Activated effector memory CD4-positive, alpha-beta T cell treated with anti-CD3 and anti-CD28 coated beads, Interleukin-2, amount 50 U/mL, for 16 hours (primary cell): Measurements from ENCODE around the gene DAB2IP.

Experiments used
- DNase-seq: peaks from one replicate; pipeline ENCODE4 v3.0.0-alpha.2; 2020

The DAB2IP gene

DNA sequence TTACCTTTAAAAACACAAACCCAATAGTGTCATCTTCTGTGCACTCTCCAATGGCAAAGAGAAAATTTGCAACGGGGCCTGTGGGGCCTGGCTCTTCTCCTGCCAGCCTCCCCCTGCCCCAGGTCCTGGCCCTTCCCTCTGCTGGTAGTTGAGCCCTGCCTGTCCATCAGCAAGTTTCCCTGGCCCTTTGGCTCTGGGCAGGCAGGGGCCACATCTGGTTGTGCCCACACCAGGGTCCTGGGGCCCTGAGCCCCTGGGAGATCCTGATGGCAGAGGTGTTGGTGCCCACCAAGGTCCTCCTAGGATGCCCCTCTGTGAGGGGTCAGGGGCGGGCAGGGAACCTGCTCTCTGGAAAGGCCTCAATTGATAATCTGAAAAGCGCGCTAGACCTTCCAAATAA is 157.3 kb downstream of the DAB2IP start:
- DNase-seq: no peak

DNA sequence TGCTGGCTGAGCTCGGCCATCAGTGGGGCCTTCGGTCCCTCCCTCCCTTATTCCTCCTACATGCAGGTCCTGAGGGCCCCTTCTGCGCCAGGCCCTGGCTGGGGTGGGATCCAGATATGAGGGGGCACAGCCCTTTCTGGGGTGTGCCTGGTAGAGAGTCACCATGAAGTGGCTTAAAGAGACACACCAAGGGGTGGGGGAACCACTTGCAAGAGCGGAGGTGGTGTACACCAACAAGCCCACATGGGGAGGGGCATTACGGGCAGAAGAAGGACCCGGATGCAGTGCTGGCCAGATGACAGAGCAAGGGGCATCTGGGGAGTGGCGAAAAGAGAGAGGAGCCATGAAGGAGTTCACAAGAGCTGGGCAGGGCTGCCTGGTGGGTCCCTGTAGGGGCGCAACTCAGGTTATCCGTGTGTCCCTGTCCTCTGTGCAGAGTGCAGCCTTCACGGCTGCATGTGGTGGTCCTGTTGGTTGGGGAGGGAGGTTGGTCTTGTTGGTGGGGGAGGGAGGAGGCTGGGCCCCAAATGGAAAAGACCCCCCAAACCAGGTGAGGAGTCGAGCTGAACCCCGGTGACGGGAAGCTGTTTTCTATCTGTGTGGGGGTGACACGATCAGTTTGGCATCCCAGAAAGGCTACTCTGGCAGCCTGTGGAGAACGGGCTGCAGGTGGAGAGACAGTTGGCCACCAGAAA is 158.1 kb downstream of the DAB2IP start:
- DNase-seq: no peak

DNA sequence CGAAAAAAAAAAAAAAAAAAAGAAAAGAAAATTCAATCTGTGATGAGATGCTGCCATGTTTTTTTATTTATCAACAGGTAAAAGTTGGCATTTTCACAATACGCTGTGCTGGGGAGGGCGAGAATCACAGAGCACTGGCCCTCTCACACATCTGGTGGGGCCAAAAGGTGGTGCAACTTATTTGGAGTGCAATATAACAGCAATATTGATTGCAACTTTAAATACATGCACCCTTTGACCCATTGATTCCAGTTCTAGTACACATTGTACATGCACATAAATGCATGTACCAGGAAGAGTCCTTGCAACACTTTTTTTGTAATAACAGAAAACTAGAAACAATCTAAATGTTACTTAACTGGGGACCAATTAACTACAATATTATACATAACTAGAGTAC is 159.1 kb downstream of the DAB2IP start:
- no peak for DNase-seq

DNA sequence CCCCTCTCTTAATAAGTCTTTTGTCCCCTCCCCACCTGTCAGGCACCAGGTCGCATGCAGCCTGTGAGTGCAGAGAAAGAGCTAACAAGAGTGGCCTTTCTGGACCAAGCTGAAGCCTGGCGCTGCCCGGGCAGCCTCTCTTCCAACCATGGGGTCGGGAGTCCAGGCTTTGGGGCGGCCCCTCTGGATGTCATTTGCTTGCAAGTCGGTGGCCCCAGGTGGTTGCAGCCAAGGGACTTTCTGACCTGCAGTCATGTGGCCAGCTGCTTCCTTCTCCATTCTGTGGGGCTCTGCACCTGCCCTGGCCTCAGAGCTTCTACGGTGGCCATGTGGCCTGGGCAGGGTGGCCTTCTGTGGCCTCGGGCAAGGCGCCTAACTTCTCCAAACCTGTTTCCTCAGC is 159.7 kb downstream of the DAB2IP start:
- no peak for DNase-seq

DNA sequence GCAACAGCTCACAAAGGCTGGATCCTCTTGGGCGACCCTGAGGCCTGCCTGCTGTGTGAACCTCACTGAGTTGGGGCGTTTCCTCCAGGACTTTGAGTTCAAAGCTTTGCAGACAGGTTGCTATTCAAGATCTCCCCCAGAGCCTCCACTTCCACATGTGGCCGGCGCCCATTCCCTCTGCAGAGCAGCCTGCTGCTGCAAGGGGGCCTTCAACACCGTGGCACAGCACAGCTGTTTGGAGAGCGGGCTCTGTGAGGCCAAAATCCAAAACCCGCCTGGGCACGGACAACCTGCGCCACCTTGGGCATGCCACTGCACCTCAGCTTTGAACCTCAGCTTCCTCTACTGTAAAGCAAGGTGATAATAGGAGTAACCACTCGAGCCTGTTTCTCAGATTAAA is 160.3 kb downstream of the DAB2IP start:
- no peak for DNase-seq

DNA sequence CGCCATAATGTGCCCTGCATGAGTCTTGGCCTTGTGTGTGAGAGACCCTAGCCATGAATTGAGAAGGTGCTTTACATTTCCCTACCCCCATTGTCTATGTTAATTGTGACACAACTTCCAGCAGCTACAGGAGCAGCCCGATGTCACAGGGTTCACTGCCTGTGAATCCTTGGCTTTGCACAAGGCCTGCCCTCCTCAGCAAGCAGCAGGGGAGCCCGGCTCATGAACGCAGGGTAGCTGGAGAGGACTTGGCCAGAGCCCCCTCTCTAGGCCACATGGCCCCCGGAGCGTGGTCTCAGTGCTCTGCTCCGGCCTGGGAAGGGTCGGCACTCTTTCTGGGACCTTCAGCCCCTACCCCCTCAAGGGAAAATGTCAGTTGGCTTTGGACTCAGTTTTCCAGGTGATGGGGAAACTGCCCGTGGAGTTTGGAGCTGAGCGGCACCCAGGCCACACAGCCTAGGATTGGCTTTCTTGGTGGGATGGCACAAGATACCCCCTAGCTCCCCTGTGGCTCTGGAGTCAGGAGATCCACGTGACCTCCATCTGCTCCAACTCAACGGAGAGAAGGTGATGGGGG is 160.8 kb downstream of the DAB2IP start:
- no peak for DNase-seq

DNA sequence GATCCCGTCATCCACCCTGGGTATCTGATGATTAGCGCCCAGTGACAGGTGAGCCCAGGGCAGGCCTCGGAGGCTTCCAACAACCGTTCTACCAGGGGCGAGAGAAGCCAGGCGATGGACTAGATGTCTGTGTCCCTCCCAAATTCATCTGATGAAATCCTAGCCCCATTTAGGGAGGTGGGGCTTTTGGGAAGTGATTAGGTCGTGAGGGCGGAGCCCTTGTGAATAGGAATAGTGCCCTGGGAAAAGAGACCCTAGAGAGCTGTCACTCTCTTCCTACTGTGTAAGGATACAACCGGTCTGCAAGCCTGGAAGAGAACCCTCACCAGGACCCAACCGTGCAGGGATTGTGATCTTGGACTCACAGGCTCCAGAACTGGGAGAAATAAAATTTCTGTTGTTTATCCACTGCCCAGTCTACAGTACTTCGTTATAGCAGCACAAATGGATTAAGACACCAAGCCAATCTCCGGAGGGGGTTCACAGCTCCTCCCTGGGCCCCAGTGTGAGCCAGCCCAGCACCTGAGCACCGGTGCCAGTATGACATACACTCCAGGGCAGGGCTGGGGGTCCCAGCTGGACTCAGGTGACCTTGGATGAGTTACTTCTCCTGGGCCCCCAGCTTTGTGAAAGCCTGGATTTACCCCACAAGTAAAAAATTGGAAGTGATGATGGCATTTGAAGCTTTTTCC is 162.2 kb downstream of the DAB2IP start:
- no peak for DNase-seq

DNA sequence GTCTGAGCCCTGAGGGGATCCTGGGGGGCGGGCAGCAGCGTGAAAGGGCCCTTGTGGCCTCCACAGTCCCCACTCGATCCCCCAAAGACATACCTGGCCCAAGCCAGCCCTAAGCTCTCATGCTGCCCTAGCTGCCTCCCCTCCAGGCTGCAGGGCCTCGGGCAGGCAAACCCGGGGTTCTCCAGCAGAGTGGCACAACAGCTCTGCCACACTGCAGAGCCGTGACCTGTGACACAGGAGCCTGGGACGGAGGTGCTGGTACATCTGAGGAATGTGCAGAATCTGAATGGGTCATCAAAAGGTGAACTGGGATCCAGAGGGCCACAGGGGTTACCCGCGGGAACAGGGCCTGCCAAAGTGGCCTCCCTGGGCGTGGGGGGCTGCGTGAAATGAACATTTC is 163.2 kb downstream of the DAB2IP start:
- DNase-seq: no peak

DNA sequence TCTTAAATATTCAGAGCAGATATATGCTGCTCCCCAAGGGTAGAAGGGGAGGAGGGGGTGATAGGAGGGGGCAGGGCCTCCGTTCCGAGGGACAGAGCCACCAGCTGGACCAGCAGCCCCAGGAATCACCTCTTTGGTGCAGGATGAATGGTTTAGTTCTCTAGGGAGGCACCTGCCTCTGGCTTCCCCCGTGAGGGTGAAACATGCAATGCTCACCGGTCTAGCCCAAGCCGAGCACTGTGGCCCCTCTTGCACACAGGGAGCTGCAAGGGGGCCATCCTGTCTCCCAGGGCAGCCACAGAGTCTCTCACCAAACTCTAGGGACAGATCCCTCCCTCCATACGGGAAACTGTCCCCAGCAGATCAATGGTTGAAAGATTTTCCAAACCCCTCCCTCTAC is 163.7 kb downstream of the DAB2IP start:
- no peak for DNase-seq

DNA sequence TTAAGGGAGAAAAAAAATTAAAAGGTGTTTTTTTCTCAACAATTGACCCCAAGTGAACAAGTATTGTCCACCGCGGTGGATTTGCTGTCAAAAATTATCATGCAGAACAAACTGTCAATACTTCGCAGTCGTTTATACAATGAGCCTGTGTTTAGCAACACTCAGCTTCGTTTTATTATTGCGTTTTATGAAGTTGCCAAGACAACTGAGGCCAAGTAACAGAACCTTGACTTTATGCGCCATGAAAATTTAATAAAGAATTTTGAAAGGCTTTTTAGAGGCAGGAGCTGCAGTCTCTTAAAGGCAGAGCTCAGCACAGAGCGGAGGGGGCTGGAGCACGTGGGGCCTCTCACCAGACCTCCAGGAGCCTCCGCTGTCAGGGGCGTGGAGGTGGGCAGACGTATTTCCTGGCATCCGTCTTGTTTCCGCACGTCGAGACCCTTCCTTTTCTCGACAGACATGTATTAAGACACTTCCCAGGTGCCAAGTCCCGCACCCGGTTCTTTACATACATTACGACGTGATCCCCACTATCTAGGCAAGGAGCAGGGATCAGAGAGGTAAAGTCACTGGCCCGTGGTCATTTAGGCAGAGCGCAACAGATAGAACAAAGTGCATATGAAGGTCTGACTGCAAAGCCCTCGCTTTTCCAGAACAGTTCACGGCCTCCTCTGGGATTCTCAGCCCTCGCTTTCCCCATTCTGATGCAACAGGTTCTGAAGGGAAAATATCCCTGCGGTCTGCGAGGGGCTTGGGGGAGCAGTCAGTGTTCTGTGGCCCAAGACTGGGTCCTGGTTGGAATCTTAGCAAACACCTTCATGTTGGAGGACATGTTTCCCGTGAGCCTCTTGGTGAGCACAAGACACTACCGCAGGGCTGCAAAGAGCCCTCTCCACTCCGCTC is 164.4 kb downstream of the DAB2IP start:
- no peak for DNase-seq

DNA sequence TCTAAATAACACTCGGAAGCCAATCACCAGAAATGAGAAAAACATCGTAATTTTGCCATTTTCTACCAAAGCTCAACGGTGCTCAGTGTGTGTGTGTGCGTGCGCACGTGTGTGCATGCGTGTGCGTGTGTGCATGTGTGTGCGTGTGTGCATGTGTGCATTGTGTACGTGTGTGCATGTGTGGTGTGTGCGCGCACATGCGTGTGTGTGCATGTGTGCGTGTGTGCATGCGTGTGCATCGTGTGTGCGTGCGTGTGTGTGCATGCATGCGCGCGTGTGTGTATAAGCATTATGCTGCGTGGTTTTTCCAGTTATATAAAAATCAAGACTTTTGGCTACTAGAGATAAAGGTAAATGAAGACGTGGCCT is 165.0 kb downstream of the DAB2IP start:
- peak; percentile 34 for DNase-seq

DNA sequence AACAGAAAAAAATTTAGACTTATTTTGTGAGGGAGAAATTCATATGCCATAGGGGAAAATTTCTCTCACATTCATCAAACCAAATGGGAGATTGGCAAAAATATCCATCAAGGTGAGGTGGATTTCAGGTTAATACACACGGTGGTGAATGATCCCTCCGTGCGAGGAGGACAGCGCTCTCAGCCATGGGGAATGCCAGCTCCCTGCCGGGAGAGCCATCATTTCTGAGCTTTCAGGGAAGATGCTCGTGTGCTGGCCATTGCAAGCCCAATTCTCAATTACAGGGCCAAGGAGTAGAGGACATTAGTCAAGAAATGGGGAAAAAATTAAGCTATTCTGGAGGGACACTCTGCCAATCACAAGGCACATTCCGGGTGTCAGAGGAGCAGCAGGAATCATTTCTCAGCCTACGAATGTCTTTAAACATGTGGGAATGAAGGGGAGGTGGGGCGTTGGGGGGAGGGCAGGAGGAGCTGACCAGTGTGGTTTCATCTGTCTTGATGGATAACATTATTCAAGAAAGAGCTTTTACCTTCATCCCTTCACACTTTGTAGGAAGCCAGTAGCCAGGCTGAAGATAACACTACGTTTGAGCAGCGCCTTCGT is 165.5 kb downstream of the DAB2IP start:
- DNase-seq: peak; percentile 28

DNA sequence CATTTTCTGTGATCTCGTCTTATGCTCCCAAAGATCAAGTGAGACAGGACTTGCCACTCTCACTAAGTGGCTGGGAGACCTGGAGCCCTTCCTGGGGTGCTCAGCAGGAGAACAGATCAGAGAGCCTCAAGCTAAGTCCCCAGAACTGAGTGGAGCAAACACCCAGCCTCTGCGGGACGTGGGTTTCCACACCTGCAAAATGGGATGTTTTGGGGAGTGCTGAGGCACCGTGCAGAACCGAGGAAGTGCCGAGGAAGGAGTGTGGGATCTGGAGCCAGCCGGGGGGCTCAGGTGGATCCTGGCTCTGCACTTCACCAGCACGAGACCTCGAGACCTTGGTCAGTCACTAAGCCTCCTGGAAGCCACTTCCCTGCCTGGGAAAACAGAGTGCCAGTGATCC is 166.0 kb downstream of the DAB2IP start:
- DNase-seq: no peak

DNA sequence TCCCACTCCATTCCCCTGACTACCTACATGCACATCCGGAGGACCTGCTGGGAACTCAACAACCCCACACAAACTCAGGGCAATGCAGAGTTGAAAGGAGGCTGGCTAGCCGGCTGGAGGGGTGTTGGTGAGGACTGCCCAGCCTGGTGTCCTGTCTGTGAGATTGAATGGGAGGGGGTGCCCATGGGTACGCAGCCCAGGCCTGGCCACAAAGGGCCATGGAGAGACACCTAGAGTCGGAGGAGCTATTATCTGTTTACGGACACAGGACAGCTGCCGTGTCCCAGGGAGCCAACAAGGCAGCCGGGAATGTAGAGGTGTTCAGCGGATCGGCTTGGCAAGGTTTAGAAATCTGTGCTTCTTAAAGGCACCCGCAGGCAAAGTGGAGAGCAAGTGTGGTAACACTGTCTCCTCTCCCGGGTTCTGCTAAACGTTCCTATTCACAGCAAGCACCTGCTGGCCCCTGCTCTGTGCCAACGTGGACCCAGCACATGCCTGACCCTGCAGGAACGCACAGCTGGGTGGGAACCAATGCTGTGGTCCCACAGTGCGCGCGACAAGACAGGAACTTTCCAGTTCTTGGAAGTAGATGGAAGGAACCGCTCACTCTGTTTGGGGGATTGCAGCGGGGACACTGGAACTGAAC is 166.7 kb downstream of the DAB2IP start:
- no peak for DNase-seq

DNA sequence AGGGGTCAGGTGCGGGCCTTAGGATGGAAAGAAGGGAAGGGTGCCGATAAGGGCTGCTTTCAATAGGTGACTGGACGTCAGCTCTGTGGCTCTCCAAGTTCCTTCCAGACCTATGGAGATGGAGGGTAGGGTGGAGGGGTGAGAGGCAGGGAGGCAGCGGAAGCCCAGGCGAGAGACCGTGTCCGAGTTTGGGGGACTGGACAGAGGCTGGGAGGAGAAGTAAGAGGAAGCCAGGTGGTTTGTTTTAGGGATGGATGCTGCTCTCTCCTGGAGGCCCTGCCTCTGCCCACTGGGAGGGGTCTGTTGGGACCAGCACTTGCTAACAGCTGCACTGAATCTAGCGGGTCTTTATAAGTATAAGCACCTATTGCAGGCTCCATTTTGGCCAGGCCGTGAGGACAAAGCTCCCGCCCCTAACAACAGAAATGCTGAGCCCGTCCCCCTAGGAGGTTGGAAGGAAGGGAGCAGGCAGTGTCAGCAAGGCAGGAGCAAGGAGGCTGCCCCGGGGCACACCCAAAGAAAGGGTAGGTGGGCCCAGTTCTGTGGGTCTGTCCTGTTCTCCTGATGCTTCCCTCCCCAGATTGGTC is 167.5 kb downstream of the DAB2IP start:
- DNase-seq: peak; percentile 21

DNA sequence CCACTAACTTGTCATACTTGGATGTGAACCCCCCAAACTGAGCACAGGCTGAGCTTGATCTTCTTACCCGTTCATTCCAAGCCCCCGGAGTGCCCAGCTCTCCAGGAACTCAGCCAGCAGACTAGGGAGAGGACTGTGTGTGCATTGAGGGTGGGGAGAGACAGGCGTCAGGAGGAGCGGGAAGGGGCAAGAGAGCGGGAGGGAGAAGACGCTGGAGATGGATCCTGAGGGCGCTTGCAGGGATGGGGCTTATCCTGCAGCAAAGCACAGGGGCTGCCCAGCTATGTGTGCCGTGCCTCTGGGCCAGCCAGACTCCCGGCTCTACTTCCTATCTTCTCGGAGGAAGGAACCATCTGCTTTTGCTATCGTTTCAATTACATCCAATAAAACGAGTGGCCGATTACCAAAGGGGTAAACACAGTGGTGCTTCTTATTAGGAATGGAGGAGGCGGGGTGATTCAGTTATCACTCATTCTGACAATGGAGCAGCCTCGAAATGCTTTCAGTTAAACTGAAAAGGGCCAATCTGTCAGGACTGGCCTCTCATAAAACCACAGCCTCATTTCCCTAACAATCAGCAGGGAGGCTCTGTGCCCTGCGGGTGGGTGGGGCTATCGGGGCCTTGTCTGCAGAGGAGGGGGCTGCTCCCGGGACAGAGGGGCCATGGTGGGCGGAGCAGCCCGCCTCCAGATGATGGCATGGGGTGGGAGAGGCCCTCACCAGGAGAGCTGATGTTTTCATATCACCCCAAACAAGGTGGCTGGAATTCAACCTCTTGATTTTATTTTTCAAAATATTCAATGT is 168.2 kb downstream of the DAB2IP start:
- DNase-seq: peak; percentile 31

DNA sequence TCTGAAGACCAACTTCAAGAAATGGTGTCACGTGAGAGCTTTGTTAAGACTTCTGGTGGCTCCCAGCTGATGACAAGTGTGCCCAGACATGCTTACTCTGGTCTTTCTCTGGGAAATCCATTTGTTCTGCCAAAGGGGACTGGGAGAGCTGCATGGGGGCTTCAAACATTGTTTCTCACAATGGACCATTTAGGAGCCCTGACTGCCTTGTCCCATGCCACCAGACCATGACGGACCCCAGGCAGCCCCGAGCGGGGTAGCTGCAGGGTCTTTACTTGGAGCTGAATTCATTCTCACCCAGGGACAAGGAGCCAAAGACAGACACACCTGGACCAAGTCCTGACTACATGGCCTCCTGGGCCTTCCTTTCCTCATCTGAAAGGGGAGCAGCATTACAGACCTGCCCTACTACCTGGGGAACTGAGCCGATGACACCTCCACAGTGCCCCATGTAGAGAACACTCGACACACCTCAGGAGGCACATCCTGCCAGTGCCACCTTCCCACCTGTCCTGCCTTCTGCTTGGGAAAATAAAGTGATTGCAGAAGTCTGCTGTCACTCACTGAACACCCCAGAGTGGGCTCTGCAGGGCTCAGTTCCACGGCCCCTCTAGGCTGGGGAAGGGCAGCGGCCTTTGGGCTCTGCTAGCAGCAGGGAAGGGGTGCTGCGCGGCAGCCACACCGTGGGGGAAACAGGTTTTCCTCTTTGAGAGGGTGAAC is 169.0 kb downstream of the DAB2IP start:
- peak; percentile 41 for DNase-seq

DNA sequence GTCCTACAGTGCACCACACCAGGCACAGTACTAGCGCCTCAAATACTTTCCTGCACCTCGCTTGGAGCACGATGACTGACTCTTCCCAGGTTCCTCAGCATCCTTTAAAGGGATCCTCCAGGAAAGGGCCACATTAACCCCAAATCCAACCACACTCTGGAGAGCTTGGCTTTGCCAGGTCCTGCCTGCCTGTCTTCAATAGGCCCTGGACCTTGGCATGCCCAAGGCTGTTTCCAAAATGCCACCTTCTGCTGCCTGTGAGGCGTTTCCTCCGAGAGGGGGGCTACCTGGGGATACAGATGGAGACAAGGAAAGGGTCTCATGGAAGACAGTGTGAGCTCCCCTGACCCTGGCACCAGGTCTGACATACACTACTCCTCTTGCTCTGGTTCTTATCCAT is 169.9 kb downstream of the DAB2IP start:
- peak; percentile 28 for DNase-seq

DNA sequence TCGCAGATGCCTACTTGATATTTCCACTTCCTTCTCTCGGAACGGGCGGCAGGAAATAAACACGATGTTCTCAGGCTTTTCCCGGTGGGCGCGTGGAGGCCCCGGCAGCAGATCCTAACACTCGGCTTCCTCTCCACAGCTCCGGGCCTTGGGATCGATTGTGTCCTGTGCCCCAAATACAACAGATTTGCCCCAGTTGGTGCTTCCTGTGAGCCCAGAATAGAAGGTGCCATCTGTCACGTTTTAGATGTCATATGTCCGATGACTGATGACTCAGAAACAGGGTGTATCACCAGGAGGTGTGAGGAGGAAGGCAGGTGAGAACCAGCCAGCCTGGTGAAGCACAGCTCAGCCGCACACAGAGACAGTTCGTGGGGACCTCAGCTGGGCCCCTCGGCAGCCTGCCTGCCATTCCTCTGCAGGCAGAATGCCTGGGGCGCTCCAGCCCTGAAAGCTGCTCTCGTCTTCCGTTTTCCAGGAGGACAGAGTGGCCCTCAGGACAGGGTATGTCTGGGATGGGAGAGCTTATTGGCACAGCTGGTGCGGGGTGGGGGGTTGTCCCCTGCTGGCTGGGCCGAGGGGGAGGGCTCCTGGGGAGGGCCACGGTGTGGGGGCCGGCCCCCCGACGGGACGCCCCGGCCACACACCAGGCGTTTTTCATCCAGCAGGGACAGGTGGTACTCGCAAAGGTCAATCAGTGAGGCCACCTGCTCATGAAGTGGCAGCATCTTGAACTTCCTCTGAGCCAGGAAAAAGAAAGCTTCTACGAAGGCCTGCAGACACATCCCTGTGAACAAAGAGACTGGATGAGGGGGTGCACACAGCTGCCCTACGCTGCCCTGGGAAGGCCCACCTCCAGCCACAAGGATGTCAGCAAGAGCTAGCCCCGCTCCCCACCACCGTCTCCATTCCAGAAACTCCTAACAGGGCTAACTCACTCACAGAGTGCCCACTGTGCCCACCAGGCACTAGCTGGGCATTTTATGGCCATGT is 171.0 kb downstream of the DAB2IP start:
- DNase-seq: peak; percentile 31
